ENCODE measurements around the gene CHIA.

DNA sequence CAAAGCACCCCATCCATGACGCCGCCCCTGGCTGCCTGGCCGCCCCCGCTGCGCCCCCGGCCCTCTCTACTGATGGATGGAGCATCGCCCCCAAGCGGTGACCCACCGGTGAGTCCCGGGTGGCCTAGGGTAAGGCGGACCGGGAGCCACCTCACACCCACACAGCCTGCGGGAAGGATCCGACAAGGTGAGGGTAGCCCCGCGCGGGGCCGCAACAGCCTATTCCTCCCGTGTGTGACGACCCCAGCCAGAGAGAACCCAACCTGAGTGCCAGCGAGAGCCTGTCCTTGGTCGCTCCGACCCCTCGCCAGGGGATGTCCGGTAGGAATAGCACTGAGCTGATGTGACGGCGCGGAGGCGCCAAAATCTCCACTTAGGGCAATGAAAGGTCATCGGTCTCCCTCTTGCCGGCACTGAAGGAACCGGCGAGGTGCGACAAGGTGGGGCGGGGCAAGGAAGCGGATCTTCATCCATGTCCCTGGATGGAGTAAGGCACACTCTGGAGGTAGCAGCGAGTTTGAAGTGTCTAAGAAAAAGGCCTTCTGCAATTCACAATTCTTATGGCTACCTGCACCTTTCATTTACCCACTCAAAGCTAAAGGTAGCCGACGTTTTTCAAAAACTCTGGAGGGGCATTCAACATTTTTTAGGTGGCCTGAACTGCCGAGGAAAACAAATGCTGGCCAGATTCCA, 19.7 kb upstream of the CHIA start:
- TF ChIP-seq, protein P1, sequence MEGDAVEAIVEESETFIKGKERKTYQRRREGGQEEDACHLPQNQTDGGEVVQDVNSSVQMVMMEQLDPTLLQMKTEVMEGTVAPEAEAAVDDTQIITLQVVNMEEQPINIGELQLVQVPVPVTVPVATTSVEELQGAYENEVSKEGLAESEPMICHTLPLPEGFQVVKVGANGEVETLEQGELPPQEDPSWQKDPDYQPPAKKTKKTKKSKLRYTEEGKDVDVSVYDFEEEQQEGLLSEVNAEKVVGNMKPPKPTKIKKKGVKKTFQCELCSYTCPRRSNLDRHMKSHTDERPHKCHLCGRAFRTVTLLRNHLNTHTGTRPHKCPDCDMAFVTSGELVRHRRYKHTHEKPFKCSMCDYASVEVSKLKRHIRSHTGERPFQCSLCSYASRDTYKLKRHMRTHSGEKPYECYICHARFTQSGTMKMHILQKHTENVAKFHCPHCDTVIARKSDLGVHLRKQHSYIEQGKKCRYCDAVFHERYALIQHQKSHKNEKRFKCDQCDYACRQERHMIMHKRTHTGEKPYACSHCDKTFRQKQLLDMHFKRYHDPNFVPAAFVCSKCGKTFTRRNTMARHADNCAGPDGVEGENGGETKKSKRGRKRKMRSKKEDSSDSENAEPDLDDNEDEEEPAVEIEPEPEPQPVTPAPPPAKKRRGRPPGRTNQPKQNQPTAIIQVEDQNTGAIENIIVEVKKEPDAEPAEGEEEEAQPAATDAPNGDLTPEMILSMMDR (IDR thresholded peaks at IDR 0.05; ENCODE audit: low read length) = no peak
- no peak for TF ChIP-seq EZH2 (optimal IDR thresholded peaks at IDR 0.05; ENCODE audit: low read depth, low read length)
